Upper lobe of right lung (tissue), 1 donor: ENCODE data around the gene BAIAP2L1. TPM values are rescaled to one million over a fixed set of nuclear protein-coding genes. Genes with fewer than 3 reads are reported as not detected.

ENCODE experiments used
- ATAC-seq: fragments of 200-7000 bp; cut with Tn5 transposase; one replicate; pipeline ENCODE4 v1.9.1; 2020; ENCODE audit warnings: mild to moderate bottlenecking, moderate library complexity
- DNase-seq: peaks from one replicate; pipeline ENCODE4 v3.0.0-alpha.2; 2020
- H3K27ac ChIP-seq: fragments of 200-600 bp; one replicate; pipeline ENCODE4 v1.8.0; 2022
- H3K27me3 ChIP-seq: fragments of 200-600 bp; one replicate; pipeline ENCODE4 v1.8.0; 2022; ENCODE audit warnings: mild to moderate bottlenecking
- H3K36me3 ChIP-seq: fragments of 200-600 bp; one replicate; pipeline ENCODE4 v1.8.0; 2022
- H3K4me1 ChIP-seq: fragments of 200-600 bp; one replicate; pipeline ENCODE4 v1.8.0; 2022
- H3K4me3 ChIP-seq: fragments of 200-600 bp; one replicate; pipeline ENCODE4 v1.8.0; 2022; ENCODE audit warnings: mild to moderate bottlenecking
- H3K9me3 ChIP-seq: fragments of 200-600 bp; one replicate; pipeline ENCODE4 v1.8.0; 2022
- intact Hi-C: fragments of 100-400 bp; cut with DNase I; formaldehyde crosslinking; loops from one replicate; pipeline ENCODE4 v1.11.0; 2022
- total RNA-seq: library from RNA; stranded (reverse); fragmentation: NEBNext Ultra II Directional; extraction: Animal tissue kit (Norgen Biotek cat#: 25700); gene quantifications from one replicate; pipeline ENCODE4 v1.2.1, GENCODE V29; 2021
- TF ChIP-seq, protein P1 (sequence below): fragments of 200-600 bp; IDR thresholded peaks from one replicate; pipeline ENCODE4 v1.8.0; 2022; ENCODE audit warnings: antibody characterized with exemption
- donor health status: DM: no; HTN: yes; CAD: no; lungs with severe emphysema.

BAIAP2L1 gene
- total RNA-seq, 1 donor from 2014 or later, result 22.9 TPM

DNA sequence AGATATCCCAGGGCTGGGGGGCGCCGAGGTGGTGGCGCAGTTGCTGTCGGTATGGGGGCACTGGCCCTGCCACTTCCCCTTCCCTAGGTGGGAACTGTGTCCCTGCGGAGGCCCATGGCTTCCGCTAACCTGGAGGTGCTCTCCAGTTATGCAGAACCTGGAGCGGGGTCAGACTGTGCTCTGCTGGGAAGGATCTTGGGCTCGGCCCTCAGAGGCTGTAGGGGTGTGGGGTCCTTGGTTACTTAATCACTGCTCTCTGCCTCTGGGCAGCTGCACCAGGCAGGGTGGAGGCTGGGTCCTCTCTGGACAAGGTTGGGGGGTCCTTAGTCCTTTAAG lies 117.0 kb downstream of the BAIAP2L1 start:
- H3K27me3 ChIP-seq, result no peaks in the 10 kb centered on the region
- DNase-seq (peak; percentile 69), ATAC-seq (no peak)
- H3K4me3 ChIP-seq, result peak overlapping the region; percentile 88
- H3K36me3 ChIP-seq, result peaks cover 30% of the 10 kb centered on the region
- TF ChIP-seq, protein P1, sequence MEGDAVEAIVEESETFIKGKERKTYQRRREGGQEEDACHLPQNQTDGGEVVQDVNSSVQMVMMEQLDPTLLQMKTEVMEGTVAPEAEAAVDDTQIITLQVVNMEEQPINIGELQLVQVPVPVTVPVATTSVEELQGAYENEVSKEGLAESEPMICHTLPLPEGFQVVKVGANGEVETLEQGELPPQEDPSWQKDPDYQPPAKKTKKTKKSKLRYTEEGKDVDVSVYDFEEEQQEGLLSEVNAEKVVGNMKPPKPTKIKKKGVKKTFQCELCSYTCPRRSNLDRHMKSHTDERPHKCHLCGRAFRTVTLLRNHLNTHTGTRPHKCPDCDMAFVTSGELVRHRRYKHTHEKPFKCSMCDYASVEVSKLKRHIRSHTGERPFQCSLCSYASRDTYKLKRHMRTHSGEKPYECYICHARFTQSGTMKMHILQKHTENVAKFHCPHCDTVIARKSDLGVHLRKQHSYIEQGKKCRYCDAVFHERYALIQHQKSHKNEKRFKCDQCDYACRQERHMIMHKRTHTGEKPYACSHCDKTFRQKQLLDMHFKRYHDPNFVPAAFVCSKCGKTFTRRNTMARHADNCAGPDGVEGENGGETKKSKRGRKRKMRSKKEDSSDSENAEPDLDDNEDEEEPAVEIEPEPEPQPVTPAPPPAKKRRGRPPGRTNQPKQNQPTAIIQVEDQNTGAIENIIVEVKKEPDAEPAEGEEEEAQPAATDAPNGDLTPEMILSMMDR, result no peak
- intact Hi-C loops, result no loop called here
- peaks cover 51% of the 10 kb centered on the region for H3K4me1 ChIP-seq
- peak overlapping the region; percentile 96 for H3K27ac ChIP-seq
- H3K9me3 ChIP-seq, result no peaks in the 10 kb centered on the region

DNA sequence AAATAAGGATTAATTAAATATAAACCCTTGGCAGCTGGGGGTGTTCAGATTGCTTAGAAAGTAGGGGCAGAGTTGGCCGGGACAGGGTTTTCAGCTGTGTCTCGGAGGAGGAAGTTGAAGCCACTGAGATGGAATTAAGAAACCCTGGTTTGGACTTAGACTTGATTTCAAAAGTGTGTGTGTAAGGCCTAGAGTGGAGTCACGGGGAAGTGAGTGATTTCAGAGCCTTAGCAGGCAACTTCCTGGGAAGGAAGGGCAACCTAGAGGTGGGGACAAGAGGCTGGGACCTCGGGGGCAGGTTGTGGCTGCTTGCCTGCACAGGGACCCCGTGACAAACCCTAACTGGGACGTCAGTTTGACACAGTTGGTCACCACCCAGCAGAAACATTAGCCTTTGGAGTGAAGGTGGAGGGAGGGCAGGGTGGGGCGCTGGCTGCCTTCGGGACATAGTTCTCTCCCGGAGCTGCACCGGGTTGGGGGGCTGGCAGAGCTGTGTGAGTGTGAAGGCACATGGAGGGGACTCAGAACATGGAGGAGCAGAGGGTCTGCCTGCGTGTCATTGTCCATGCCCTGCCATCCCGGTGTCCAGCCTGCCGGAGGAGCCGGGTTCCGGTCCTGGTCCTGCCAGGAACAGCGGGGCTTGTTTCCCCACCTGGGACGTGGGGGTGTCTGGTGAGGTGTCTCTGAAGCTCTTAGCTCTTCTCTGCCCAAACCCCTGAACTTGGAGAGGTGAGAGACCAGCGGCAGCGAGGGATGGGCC lies 117.6 kb downstream of the BAIAP2L1 start:
- no peaks in the 10 kb centered on the region for H3K27me3 ChIP-seq
- ATAC-seq (peak; percentile 14), DNase-seq (peak; percentile 87)
- H3K27ac ChIP-seq, result peak overlapping the region; percentile 96
- peak overlapping the region; percentile 88 for H3K4me3 ChIP-seq
- peaks cover 24% of the 10 kb centered on the region for H3K36me3 ChIP-seq
- TF ChIP-seq, protein P1, result no peak
- no peaks in the 10 kb centered on the region for H3K9me3 ChIP-seq
- intact Hi-C loops, result no loop called here
- H3K4me1 ChIP-seq, result peaks cover 49% of the 10 kb centered on the region

GRCh38 chr7:98282703-98283102 lies 118.2 kb downstream of the BAIAP2L1 start:
- Histone ChIP-seq H3K27me3 (no peaks in the 10 kb centered on the region), H3K4me1 (peaks cover 45% of the 10 kb centered on the region), H3K27ac (peak overlapping the region; percentile 96), H3K9me3 (no peaks in the 10 kb centered on the region), H3K4me3 (peak overlapping the region; percentile 88), H3K36me3 (peaks cover 19% of the 10 kb centered on the region)
- intact Hi-C loops, result no loop called here
- no peak for DNase-seq
- TF ChIP-seq, protein P1, result no peak
- no peak for ATAC-seq

- H3K27ac ChIP-seq, result peak overlapping the region; percentile 96
- ATAC-seq, result no peak
- intact Hi-C loops, result no loop called here
- peak overlapping the region; percentile 88 for H3K4me3 ChIP-seq
- peaks cover 14% of the 10 kb centered on the region for H3K36me3 ChIP-seq
- TF ChIP-seq, protein P1, result no peak
- H3K4me1 ChIP-seq, result peaks cover 43% of the 10 kb centered on the region
- no peaks in the 10 kb centered on the region for H3K9me3 ChIP-seq
- no peaks in the 10 kb centered on the region for H3K27me3 ChIP-seq
- DNase-seq, result peak; percentile 81
Measured at GRCh38 chr7:98281757-98282606, 118.9 kb downstream of the BAIAP2L1 start.

GRCh38 chr7:98280791-98281756 lies 119.8 kb downstream of the BAIAP2L1 start, which contains the start of gene BRI3:
TSS of gene BRI3 (plus strand) at chr7:98281686. CDS start at chr7:98281796, 110 bp downstream.
- peaks cover 43% of the 10 kb centered on the region for H3K4me1 ChIP-seq
- intact Hi-C loops, result no loop called here
- ATAC-seq, result peak; percentile 73

More at GRCh38 chr7:98280791-98281756, 119.8 kb downstream of the BAIAP2L1 start, which contains the start of gene BRI3:
- DNase-seq, result peak; percentile 96
- Histone ChIP-seq H3K4me3 (peak within 1 kb of the TSS; percentile 88), H3K27ac (peak within 1 kb of the TSS; percentile 96), H3K27me3 (no peaks in the 10 kb centered on the region), H3K9me3 (no peaks in the 10 kb centered on the region), H3K36me3 (peaks cover 13% of the 10 kb centered on the region)
- TF ChIP-seq, protein P1, result no peak
